Measurements from ENCODE around the gene PAK3. TPM values are rescaled to one million over a fixed set of nuclear protein-coding genes. Genes with fewer than 3 reads are reported as not detected.

PAK3 gene
- total and polyA plus RNA-seq, 9 of the 15 experiments (the other 6 are each of a cell fraction or from before 2014, with no cell fraction given), result not detected

- 0% methylated on average over 3 of the region's 3 CpGs for WGBS (ENCODE audit: insufficient coverage, low coverage, missing lambda C conversion rate)
- H3K4me1 ChIP-seq (replicated peaks in 1 of 2; ENCODE audit: control insufficient read depth in 2 of 2, insufficient read depth in 2 of 2, low read length in 2 of 2), result no peaks in the 10 kb centered on the region
- no peaks in the 10 kb centered on the region for H3K27me3 ChIP-seq (ENCODE audit: control insufficient read depth in 2 of 2, insufficient read depth in 2 of 2, low read length in 2 of 2)
- no peaks in the 10 kb centered on the region for H4K20me1 ChIP-seq (replicated peaks; ENCODE audit: control insufficient read depth, insufficient read depth, low read length)
- no peaks in the 10 kb centered on the region for H3K36me3 ChIP-seq (ENCODE audit: control insufficient read depth, insufficient read depth, low read length)
- BruUV-seq (replicated peaks), result no TSS peak
- H3K27ac ChIP-seq (ENCODE audit: extremely low read depth, low read depth, low read length), result no peak overlapping the region
- ATAC-seq (no peak), DNase-seq (ENCODE audit: extremely low read depth in 1 of 4, low spot score in 3 of 4) (no peak), FAIRE-seq (no peak)
- no peaks in the 10 kb centered on the region for H3K9me3 ChIP-seq (replicated peaks; ENCODE audit: control insufficient read depth, insufficient read depth, low read depth, low read length)
- intact Hi-C loops (cut with micrococcal nuclease), result no loop called here
- no peak overlapping the region for H3K4me3 ChIP-seq
- H2AFZ ChIP-seq (ENCODE audit: low read depth, low read length), result no peak overlapping the region
- no peak for TF ChIP-seq FOXK1 (CRISPR knock-in tag; IDR thresholded peaks at IDR 0.05; ENCODE audit: borderline replicate concordance)
- TF ChIP-seq GMEB1 (CRISPR knock-in tag; IDR thresholded peaks at IDR 0.05), result no peak
- TF ChIP-seq ZBTB2 (IDR thresholded peaks at IDR 0.05), result no peak
- TF ChIP-seq LCOR (CRISPR knock-in tag; IDR thresholded peaks at IDR 0.05), result no peak
- TF ChIP-seq CBFA2T3 (IDR thresholded peaks at IDR 0.05), result no peak
- no peak for TF ChIP-seq SMARCA5 (IDR thresholded peaks at IDR 0.05)
- TF ChIP-seq ZNF57 (CRISPR knock-in tag; IDR thresholded peaks at IDR 0.05), result no peak
- H3K9me1 ChIP-seq (ENCODE audit: control insufficient read depth, insufficient read depth, low read length), result no peaks in the 10 kb centered on the region
- H3K79me2 ChIP-seq (ENCODE audit: control insufficient read depth, insufficient read depth, low read length), result no peaks in the 10 kb centered on the region
- ChIA-PET POLR2A (no interaction called here), CTCF (ENCODE audit: low intra/inter-chr PET ratio) (no interaction called here)
- no peak overlapping the region for H3K9ac ChIP-seq (ENCODE audit: insufficient read depth in 1 of 2, low read depth in 2 of 2, low read length in 2 of 2)
- no peak overlapping the region for H3K4me2 ChIP-seq (ENCODE audit: insufficient read depth, low read length)
- in situ Hi-C loops (cut with MboI), result no loop called here
Measured at GRCh38 chrX:111181951-111182350, 86.0 kb downstream of the PAK3 start.
